Kidney (tissue), 14 donors: Measurements from ENCODE around the gene CALML4. TPM values are rescaled to one million over a fixed set of nuclear protein-coding genes. Genes with fewer than 3 reads are reported as not detected.

Experiments used
- DNase-seq, 5 donors: peaks; one replicate each; pipeline ENCODE4 v3.0.0-alpha.2; 2013 to 2020
- FAIRE-seq: peaks from 2 replicates; lab custom pipeline; 2012; peaks lifted over from hg19 to GRCh38; lab: Jason Lieb, UNC
- H3K27ac ChIP-seq, 2 donors: one replicate each; pipeline ENCODE4 v1.7.0; 2013; ENCODE audit warnings: low read depth in 2 of 2, low read length in 2 of 2, inconsistent platforms in 1 of 2
- H3K27me3 ChIP-seq: one replicate; pipeline ENCODE4 v1.7.1; 2013; ENCODE audit warnings: low read length, inconsistent platforms; ENCODE audit not compliant: control insufficient read depth, insufficient read depth
- H3K36me3 ChIP-seq, 3 donors: one replicate each; pipeline versions ENCODE4 v1.7.0 to v1.7.1; 2013; ENCODE audit warnings: low read length in 3 of 3, control low read depth in 1 of 3, inconsistent platforms in 1 of 3; ENCODE audit not compliant: insufficient read depth in 3 of 3, control insufficient read depth in 2 of 3
- H3K4me1 ChIP-seq, 3 donors: one replicate each; pipeline versions ENCODE4 v1.7.0 to v1.7.1; 2013; ENCODE audit warnings: low read length in 3 of 3, inconsistent platforms in 1 of 3, low read depth in 1 of 3; ENCODE audit not compliant: control insufficient read depth in 2 of 3, insufficient read depth in 2 of 3
- H3K4me3 ChIP-seq, 3 donors: one replicate each; pipeline versions ENCODE4 v1.7.0 to v1.8.1; 2013; ENCODE audit warnings: low read length in 3 of 3, control low read depth in 1 of 3, inconsistent platforms in 1 of 3
- H3K9ac ChIP-seq, 3 donors: one replicate each; pipeline versions ENCODE4 v1.7.0 to v1.7.1; 2013; ENCODE audit warnings: low read length in 3 of 3, control low read depth in 1 of 3, inconsistent platforms in 1 of 3
- H3K9me3 ChIP-seq, 3 donors: one replicate each; pipeline versions ENCODE4 v1.7.0 to v1.7.1; 2013; ENCODE audit warnings: low read length in 3 of 3, control low read depth in 1 of 3, inconsistent platforms in 1 of 3; ENCODE audit not compliant: control insufficient read depth in 2 of 3, insufficient read depth in 1 of 3
- intact Hi-C: fragments of 100-400 bp; cut with DNase I; formaldehyde crosslinking; loops from one replicate; pipeline ENCODE4 v1.11.1; 2022
- polyA plus RNA-seq: library from polyadenylated mRNA; stranded (reverse); fragments of 350-450 nt; fragmentation: Illumina TruSeq; extraction: RNeasy Lipid Tissue Mini Kit (QIAGEN cat#74804); gene quantifications from one replicate; pipeline ENCODE4 v1.2.3, GENCODE V29; 2014; ENCODE audit warnings: low read depth, low replicate concordance; ENCODE audit not compliant: insufficient read depth
- total RNA-seq: library from RNA; stranded (reverse); fragmentation: NEBNext Ultra II Directional; extraction: Animal tissue kit (Norgen Biotek cat#: 25700); gene quantifications from one replicate; pipeline ENCODE4 v1.2.1, GENCODE V29; 2021
- TF ChIP-seq, protein P1 (sequence below): IDR thresholded peaks from 3 replicates; pipeline ENCODE4 v1.5.1; 2012; ENCODE audit warnings: mild to moderate bottlenecking, moderate library complexity, borderline replicate concordance; ENCODE audit not compliant: insufficient read depth; ENCODE audit errors: extremely low read depth
- donor health status: control.
- donor health status: control.
- donor health status: control.
- donor health status: control.
- donor health status: control.
- donor health status: DM: yes; HTN: yes; CAD: no.
- donor health status: Normal renal cell carcinoma (clear cell type).

Gene CALML4
- total and polyA plus RNA-seq, 2 donors from 2014 or later: 17.4 to 54.7 TPM

DNA sequence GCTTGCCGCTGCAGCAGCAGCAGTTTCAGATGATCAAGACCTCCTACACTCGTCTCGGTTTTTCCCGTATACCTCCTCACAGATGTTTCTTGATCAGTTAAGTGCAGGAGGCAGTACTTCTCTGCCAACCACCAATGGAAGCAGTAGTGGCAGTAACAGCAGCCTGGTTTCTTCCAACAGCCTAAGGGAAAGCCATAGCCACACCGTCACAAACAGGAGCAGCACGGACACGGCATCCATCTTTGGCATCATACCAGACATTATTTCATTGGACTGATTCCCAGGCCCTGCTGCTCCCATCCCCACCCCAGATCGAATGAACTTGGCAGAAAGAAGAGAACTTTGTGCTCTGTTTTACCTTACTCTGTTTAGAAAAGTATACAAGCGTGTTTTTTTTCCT, 17.6 kb downstream of the CALML4 start:
- H3K9ac ChIP-seq: no peak overlapping the region

DNA sequence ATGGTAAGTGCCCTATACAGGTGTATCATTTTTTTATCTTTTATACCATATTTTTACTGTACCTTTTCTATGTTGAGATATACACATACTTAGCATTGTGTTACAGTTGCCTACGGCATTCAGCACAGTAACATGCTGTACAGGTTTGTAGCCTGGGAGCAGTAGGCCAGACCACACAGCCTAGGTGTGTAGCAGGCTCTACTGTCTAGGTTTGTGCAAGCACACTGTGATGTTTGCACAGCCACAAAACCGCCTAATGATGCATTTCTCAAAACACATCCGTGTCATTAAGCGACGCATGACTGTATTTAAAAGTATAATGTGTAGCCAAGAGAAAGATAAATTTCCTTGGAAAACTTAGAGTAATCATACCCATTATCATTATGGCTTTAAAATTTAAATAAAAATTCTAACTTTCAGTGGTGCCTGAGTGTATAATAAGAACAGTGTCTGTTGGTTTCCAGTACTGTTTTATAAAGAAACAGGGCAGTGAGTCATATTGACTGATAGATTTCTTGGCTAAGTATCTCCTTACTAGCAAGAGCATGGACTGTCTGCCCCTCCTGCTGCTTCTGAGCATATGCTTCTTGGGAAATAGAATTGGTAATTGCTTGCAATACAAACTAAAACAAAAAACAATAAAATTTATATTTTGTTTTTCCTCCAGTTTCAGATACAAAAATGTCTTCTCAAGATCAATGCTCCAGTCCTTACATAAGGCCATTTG, 18.3 kb downstream of the CALML4 start:
- TF ChIP-seq, protein P1, sequence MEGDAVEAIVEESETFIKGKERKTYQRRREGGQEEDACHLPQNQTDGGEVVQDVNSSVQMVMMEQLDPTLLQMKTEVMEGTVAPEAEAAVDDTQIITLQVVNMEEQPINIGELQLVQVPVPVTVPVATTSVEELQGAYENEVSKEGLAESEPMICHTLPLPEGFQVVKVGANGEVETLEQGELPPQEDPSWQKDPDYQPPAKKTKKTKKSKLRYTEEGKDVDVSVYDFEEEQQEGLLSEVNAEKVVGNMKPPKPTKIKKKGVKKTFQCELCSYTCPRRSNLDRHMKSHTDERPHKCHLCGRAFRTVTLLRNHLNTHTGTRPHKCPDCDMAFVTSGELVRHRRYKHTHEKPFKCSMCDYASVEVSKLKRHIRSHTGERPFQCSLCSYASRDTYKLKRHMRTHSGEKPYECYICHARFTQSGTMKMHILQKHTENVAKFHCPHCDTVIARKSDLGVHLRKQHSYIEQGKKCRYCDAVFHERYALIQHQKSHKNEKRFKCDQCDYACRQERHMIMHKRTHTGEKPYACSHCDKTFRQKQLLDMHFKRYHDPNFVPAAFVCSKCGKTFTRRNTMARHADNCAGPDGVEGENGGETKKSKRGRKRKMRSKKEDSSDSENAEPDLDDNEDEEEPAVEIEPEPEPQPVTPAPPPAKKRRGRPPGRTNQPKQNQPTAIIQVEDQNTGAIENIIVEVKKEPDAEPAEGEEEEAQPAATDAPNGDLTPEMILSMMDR: no peak
- peaks cover 0 to 3% (median 3%) of the 10 kb centered on the region in 3 donors for H3K4me1 ChIP-seq
- no peak overlapping the region for H3K9ac ChIP-seq
- no peaks in the 10 kb centered on the region for H3K27me3 ChIP-seq
- FAIRE-seq: no peak
- no peak overlapping the region for H3K27ac ChIP-seq
- no peak overlapping the region for H3K4me3 ChIP-seq
- H3K36me3 ChIP-seq: peaks cover 2 to 20% (median 14%) of the 10 kb centered on the region in 3 donors
- no peaks in the 10 kb centered on the region for H3K9me3 ChIP-seq
- no peak for DNase-seq
- intact Hi-C loops: no loop called here

More for the DNA sequence above, 17.6 kb downstream of the CALML4 start:
- H3K36me3 ChIP-seq: peaks cover 2 to 19% (median 17%) of the 10 kb centered on the region in 3 donors
- peaks cover 0 to 3% (median 3%) of the 10 kb centered on the region in 3 donors for H3K4me1 ChIP-seq
- no peaks in the 10 kb centered on the region for H3K9me3 ChIP-seq
- H3K27me3 ChIP-seq: no peaks in the 10 kb centered on the region
- FAIRE-seq (peak; percentile 80), DNase-seq (peak in 2 of 5 donors; percentile 43 to 45)
- intact Hi-C loops: no loop called here
- no peak overlapping the region for H3K4me3 ChIP-seq
- H3K27ac ChIP-seq: no peak overlapping the region
- TF ChIP-seq, protein P1: no peak

DNA sequence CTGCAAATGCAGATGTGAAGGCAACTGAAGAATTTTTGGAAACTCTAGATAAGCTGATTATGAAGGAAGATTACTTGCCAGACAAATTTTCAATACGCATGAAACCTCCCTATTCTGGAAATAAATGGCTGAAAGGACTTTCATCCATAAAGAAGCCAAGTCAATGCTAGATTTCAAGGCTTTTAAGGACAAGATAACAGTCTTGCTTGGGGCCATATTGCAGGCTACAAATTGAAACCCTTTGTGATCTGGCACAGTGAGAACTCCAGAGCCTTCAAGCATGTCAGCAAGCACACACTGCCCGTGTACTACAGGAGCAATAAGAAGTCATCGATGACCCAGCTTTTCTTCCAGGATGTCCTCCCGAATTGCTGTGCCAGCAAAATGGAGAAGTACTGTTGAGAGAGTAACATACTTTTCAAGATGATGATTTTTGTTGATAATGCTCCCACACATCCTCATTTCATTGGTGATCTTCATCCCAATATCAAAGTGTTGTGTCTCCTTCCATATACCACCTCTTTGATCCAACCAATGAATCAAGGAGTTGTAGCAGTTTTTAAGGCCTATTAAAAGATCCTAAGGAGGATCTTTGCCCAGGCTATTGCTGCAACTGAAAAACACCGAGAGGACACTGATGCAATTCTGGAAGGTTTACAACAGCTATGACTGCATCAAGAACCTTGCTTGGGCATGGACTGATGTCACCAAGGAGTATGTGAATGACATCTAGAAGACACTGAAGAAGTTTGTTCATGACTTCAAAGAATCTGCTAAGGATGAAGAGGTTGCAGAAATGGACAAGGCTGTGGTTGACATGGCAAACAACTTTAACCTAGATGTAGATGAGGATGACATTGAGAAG, 20.3 kb downstream of the CALML4 start:
- Histone ChIP-seq H3K36me3 (peaks cover 5 to 27% (median 19%) of the 10 kb centered on the region in 3 donors), H3K4me3 (no peak overlapping the region)
- intact Hi-C loops: no loop called here

More for the DNA sequence above, 20.3 kb downstream of the CALML4 start:
- H3K9ac ChIP-seq: no peak overlapping the region
- H3K4me1 ChIP-seq: peaks cover 0 to 3% (median 0%) of the 10 kb centered on the region in 3 donors
- TF ChIP-seq, protein P1: no peak
- no peak for DNase-seq
- no peaks in the 10 kb centered on the region for H3K9me3 ChIP-seq
- no peaks in the 10 kb centered on the region for H3K27me3 ChIP-seq
- H3K27ac ChIP-seq: no peak overlapping the region
- no peak for FAIRE-seq
